CD4-positive, alpha-beta memory T cell (primary cell): ENCODE results near the gene AVPR1A. TPM values are rescaled to one million over a fixed set of nuclear protein-coding genes. Genes with fewer than 3 reads are reported as not detected.

Source experiments
- CTCF ChIA-PET: fragments of 350-600 bp; sonication (Branson Sonifier 250); formaldehyde crosslinking; loops from one replicate; lab custom pipeline; 2021; ENCODE audit warnings: inconsistent platforms; ENCODE audit not compliant: partially characterized antibody; lab: Charles Lee
- POLR2A ChIA-PET: fragments of 350-600 bp; sonication (Branson Sonifier 250); formaldehyde crosslinking; loops from one replicate; lab custom pipeline; 2021; ENCODE audit not compliant: partially characterized antibody; lab: Charles Lee
- DNase-seq, 5 donors: peaks; one replicate each; pipeline versions ENCODE4 v3.0.0 to v3.0.0-alpha.2; 2020 to 2022; ENCODE audit warnings: mixed read lengths in 1 of 5
- H3K27ac ChIP-seq: one replicate; pipeline ENCODE4 v1.7.0; 2013; ENCODE audit warnings: low read depth, low read length
- H3K27me3 ChIP-seq: 2 replicates; pipeline ENCODE4 v1.7.0; 2013; ENCODE audit warnings: mild to moderate bottlenecking, low read length, moderate library complexity; ENCODE audit not compliant: insufficient read depth
- H3K36me3 ChIP-seq: 2 replicates; pipeline ENCODE4 v1.7.0; 2013; ENCODE audit warnings: mild to moderate bottlenecking, low read length, moderate library complexity; ENCODE audit not compliant: insufficient read depth
- H3K4me1 ChIP-seq: 2 replicates; pipeline ENCODE4 v1.7.0; 2013; ENCODE audit warnings: mild to moderate bottlenecking, low read length, moderate library complexity; ENCODE audit not compliant: insufficient read depth
- H3K4me3 ChIP-seq, 2 donors: one replicate each; pipeline ENCODE4 v1.7.0; 2013; ENCODE audit warnings: low read length in 2 of 2, mild to moderate bottlenecking in 1 of 2
- H3K9me3 ChIP-seq, 2 donors: one replicate each; pipeline ENCODE4 v1.7.0; 2013; ENCODE audit warnings: low read length in 2 of 2, control low read depth in 1 of 2; ENCODE audit not compliant: control insufficient read depth in 1 of 2
- H3K27ac Mint-ChIP-seq, 7 donors: one replicate each; pipeline ENCODE4 v1.8.0; 2020 to 2021; ENCODE audit warnings: mixed read lengths in 7 of 7, mild to moderate bottlenecking in 6 of 7, inconsistent platforms in 3 of 7, moderate library complexity in 3 of 7
- H3K27me3 Mint-ChIP-seq, 2 donors: one replicate each; pipeline ENCODE4 v1.8.0; 2020 to 2021; ENCODE audit warnings: mixed read lengths in 2 of 2
- H3K36me3 Mint-ChIP-seq, 2 donors: one replicate each; pipeline ENCODE4 v1.8.0; 2020 to 2021; ENCODE audit warnings: mixed read lengths in 2 of 2, inconsistent platforms in 1 of 2, mild to moderate bottlenecking in 1 of 2
- H3K4me1 Mint-ChIP-seq, 4 donors: one replicate each; pipeline ENCODE4 v1.8.0; 2020 to 2021; ENCODE audit warnings: mixed read lengths in 4 of 4, mild to moderate bottlenecking in 1 of 4
- H3K4me3 Mint-ChIP-seq, 8 donors: one replicate each; pipeline ENCODE4 v1.8.0; 2020 to 2021; ENCODE audit warnings: mixed read lengths in 8 of 8, mild to moderate bottlenecking in 7 of 8, moderate library complexity in 6 of 8, inconsistent platforms in 3 of 8
- H3K9me3 Mint-ChIP-seq, 8 donors: one replicate each; pipeline ENCODE4 v1.8.0; 2020 to 2021; ENCODE audit warnings: mixed read lengths in 8 of 8, mild to moderate bottlenecking in 5 of 8, inconsistent platforms in 3 of 8, moderate library complexity in 1 of 8
- intact Hi-C: fragments of 100-400 bp; cut with micrococcal nuclease; formaldehyde crosslinking; loops from one replicate; pipeline ENCODE4 v1.15.1; 2023
- polyA plus RNA-seq, 2 donors: library from polyadenylated mRNA; unstranded; fragments of 300-500 nt; fragmentation: Illumina TruSeq; gene quantifications; one replicate each; pipeline ENCODE4 v1.2.3, GENCODE V29; 2021
- total RNA-seq, 2 experiments: library from RNA; stranded (reverse); gene quantifications; one replicate each; pipeline ENCODE4 v1.2.3, GENCODE V29; 2021

AVPR1A gene
- total and polyA plus RNA-seq, 4 experiments from 2014 or later: not detected

DNA sequence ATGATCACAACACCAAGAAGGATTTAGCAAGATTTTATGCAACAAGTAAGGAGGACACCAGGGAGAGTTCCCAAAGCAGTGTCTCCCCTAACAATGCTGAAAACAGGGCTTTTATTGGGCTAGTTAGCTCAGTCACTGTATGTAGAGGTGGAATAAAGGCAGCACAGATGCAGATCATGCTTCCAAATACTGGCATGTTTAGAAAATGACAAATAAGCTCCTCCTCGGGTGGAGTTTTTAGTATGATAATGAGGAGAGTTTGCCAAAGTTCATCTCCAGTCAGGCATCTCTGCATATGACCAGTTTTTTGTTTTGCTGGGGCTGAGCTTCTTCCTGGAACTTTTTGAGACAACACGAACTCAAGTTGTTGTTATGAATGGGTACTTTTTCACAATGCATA, 4.4 kb upstream of the AVPR1A start:
- Histone ChIP-seq H3K27me3 (peaks cover 13% of the 10 kb centered on the region), H3K27ac (no peak overlapping the region), H3K36me3 (no peaks in the 10 kb centered on the region), H3K9me3 (no peaks in the 10 kb centered on the region), H3K4me3 (no peak overlapping the region), H3K4me1 (no peaks in the 10 kb centered on the region)
- CTCF ChIA-PET: no interaction called here
- peaks cover 0 to 6% (median 0%) of the 10 kb centered on the region in 8 donors for H3K9me3 Mint-ChIP-seq
- H3K4me3 Mint-ChIP-seq: no peak overlapping the region
- H3K27ac Mint-ChIP-seq: no peak overlapping the region
- no peak for DNase-seq
- intact Hi-C loops: no loop called here
- POLR2A ChIA-PET: no interaction called here
- peaks cover 6 to 17% (median 10%) of the 10 kb centered on the region in 4 donors for H3K4me1 Mint-ChIP-seq
- H3K36me3 Mint-ChIP-seq: no peaks in the 10 kb centered on the region
- peaks cover 26 to 29% of the 10 kb centered on the region in 2 donors for H3K27me3 Mint-ChIP-seq

DNA sequence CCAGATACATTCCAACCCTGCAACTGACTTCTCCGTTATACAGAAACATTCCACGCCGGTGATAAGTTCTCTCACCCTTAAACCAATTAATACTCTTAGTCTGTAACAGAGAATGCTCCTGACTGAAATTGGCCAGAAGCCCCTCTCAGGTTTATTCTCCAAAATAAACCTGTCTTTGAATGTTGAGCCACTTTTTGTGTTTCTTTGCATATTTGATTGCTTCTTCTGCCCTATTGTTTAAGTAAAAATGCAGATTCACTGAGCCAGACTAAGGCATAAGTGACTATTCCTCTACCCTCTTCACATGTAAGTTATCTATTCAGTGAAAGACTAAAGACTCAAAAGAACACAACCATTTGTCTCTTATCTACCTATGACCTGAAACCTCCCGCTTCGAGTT, 3.6 kb upstream of the AVPR1A start:
- H3K27me3 Mint-ChIP-seq: peaks cover 32 to 34% of the 10 kb centered on the region in 2 donors

DNA sequence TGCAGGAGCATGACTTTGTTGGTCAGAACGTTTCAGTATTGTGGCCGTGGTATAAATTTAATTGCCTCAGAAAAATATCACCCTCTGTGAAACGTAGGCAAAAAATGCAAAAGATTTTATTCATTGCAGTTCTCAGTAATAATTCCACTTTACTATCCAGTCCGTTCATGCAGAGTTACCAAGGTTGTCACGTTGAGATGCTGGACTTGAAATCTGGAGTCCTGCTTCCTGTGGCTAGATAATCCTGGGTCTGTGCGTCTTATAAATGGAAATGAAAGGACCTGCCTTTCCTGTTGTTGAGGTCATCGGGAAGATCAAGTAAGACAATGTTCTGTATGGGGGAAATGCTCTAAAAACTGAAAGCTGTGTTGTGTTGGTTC, 1.3 kb upstream of the AVPR1A start:
- Mint-ChIP-seq H3K36me3 (no peaks in the 10 kb centered on the region), H3K4me3 (peak overlapping the region in 1 of 8 donors; percentile 17), H3K4me1 (peaks cover 6 to 24% (median 10%) of the 10 kb centered on the region in 4 donors), H3K27ac (no peak overlapping the region), H3K9me3 (peaks cover 0 to 6% (median 0%) of the 10 kb centered on the region in 8 donors), H3K27me3 (peaks cover 35 to 40% of the 10 kb centered on the region in 2 donors)
- H3K36me3 ChIP-seq: no peaks in the 10 kb centered on the region
- ChIA-PET POLR2A (no interaction called here), CTCF (no interaction called here)
- no peak overlapping the region for H3K27ac ChIP-seq
- no peaks in the 10 kb centered on the region for H3K4me1 ChIP-seq
- intact Hi-C loops: no loop called here
- no peaks in the 10 kb centered on the region for H3K9me3 ChIP-seq
- no peak overlapping the region for H3K4me3 ChIP-seq
- no peak for DNase-seq
- peaks cover 13% of the 10 kb centered on the region for H3K27me3 ChIP-seq

More for the DNA sequence above, 3.6 kb upstream of the AVPR1A start:
- no peak for DNase-seq
- Histone ChIP-seq H3K27me3 (peaks cover 13% of the 10 kb centered on the region), H3K4me1 (no peaks in the 10 kb centered on the region), H3K4me3 (no peak overlapping the region), H3K36me3 (no peaks in the 10 kb centered on the region), H3K27ac (no peak overlapping the region), H3K9me3 (no peaks in the 10 kb centered on the region)
- Mint-ChIP-seq H3K9me3 (peaks cover 0 to 6% (median 0%) of the 10 kb centered on the region in 8 donors), H3K36me3 (no peaks in the 10 kb centered on the region), H3K4me3 (no peak overlapping the region), H3K4me1 (peaks cover 6 to 24% (median 10%) of the 10 kb centered on the region in 4 donors), H3K27ac (no peak overlapping the region)
- ChIA-PET CTCF (no interaction called here), POLR2A (no interaction called here)
- intact Hi-C loops: no loop called here

DNA sequence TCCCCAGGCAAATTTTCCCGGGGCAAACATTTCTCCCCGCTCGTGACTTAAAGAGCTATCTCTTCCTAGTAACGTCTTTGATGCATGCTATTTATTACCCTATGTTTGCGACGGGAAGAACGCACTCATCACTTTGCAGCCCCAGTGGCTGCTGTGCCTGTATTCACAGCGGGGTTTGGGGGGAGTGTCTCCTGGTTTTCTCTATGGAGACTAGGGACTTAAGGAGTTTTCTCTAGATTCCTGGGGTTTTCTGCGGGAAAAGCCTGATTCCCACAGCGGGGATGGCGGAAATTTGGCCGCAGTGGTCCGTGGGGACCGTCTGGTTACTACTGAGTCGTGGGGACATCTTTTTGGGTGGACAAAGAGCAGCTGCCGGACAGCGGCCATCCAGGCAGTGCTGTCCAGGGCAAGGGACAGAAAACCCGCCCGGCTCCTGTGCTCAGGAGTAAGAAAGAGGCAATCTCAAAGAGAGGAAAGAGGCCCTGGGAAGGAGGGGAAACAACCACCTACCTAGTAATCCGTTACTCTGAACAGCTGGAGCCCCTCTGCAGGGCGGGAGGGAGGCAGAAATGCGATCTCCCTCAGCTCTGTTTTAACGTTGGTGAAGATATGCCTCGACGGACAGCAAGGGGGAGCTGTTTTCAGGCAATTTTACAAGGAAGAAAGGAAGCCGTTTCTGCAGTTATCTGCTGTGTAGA, 771 bp upstream of the AVPR1A start:
- no peaks in the 10 kb centered on the region for H3K36me3 Mint-ChIP-seq
- no peak for DNase-seq
- peaks cover 6 to 24% (median 10%) of the 10 kb centered on the region in 4 donors for H3K4me1 Mint-ChIP-seq
- Histone ChIP-seq H3K27me3 (peaks cover 13% of the 10 kb centered on the region), H3K27ac (no peak overlapping the region), H3K36me3 (no peaks in the 10 kb centered on the region), H3K4me1 (no peaks in the 10 kb centered on the region), H3K4me3 (no peak overlapping the region), H3K9me3 (no peaks in the 10 kb centered on the region)
- peaks cover 0 to 6% (median 0%) of the 10 kb centered on the region in 8 donors for H3K9me3 Mint-ChIP-seq
- ChIA-PET CTCF (no interaction called here), POLR2A (no interaction called here)
- H3K4me3 Mint-ChIP-seq: peak overlapping the region in 5 of 8 donors; percentile 26 to 68 (median 45)
- peaks cover 35 to 41% of the 10 kb centered on the region in 2 donors for H3K27me3 Mint-ChIP-seq
- H3K27ac Mint-ChIP-seq: no peak overlapping the region
- intact Hi-C loops: no loop called here

DNA sequence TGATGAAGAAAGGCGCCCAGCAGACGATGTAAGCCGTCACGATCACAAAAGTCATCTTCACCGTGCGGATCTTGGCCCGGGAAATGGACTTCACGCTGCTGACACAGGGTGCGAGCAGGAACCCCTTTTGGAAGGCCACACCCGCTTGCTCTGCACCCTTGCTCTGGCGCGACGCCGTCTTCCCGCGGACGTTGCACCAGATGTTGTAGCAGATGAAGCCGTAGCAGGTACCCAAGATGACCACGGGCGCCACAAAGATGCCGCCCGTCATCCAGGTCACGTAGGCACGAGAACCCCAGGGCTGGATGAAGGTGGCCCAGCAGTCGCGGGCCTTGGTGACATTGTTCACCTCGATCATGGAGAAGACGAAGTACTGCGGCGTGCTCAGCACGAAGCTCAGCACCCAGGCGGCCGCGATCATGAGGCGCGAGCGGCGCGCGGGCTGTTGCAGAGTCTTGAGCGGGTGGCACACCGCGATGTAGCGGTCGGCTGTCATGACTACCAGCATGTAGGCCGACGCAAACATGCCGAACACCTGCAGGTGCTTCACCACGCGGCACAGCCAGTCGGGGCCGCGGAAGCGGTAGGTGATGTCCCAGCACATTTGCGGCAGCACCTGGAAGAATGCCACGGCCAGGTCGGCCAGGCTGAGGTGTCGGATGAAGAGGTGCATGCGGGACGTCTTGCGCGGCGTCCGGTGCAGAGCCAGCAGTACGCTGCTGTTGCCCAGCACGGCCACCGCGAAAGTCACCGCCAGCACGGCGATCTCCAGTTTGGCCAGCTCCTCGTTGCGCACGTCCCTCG, 890 bp downstream of the AVPR1A start:
- Histone ChIP-seq H3K4me3 (no peak overlapping the region), H3K4me1 (no peaks in the 10 kb centered on the region), H3K27me3 (peaks cover 13% of the 10 kb centered on the region), H3K27ac (no peak overlapping the region), H3K9me3 (no peaks in the 10 kb centered on the region), H3K36me3 (no peaks in the 10 kb centered on the region)
- Mint-ChIP-seq H3K9me3 (peaks cover 0 to 6% (median 0%) of the 10 kb centered on the region in 8 donors), H3K36me3 (no peaks in the 10 kb centered on the region), H3K27me3 (peaks cover 38 to 41% of the 10 kb centered on the region in 2 donors), H3K4me3 (peak overlapping the region in 4 of 8 donors; percentile 34 to 75 (median 66)), H3K4me1 (peaks cover 6 to 24% (median 10%) of the 10 kb centered on the region in 4 donors), H3K27ac (no peak overlapping the region)
- ChIA-PET CTCF (no interaction called here), POLR2A (no interaction called here)
- intact Hi-C loops: no loop called here
- no peak for DNase-seq

DNA sequence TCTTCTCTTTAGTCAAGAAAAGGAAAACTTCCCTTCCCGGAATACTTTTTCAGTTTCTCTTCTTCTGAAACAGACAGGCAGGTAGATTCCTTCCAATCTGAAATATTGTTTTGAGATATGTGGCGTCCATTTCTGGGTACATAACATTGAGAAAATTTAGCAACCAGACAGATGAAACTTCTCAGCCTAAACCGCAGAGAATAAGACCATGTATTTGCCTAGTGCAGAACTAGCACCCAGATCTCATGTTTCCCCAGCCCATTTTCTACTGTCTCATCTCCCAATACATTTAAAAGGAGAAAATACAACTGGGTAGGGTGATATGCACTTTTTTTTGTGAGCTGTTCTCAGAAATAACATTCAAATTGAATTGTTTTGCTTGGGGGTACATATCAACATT, 6.4 kb downstream of the AVPR1A start:
- H3K27ac ChIP-seq: no peak overlapping the region
- POLR2A ChIA-PET: no interaction called here
- H3K27ac Mint-ChIP-seq: no peak overlapping the region
- no peak overlapping the region for H3K4me3 ChIP-seq
- CTCF ChIA-PET: no interaction called here
- H3K4me1 ChIP-seq: no peaks in the 10 kb centered on the region
- no peaks in the 10 kb centered on the region for H3K36me3 Mint-ChIP-seq
- no peaks in the 10 kb centered on the region for H3K9me3 ChIP-seq
- H3K4me3 Mint-ChIP-seq: no peak overlapping the region
- no peak for DNase-seq
- intact Hi-C loops: no loop called here
- no peaks in the 10 kb centered on the region for H3K36me3 ChIP-seq
- no peaks in the 10 kb centered on the region for H3K27me3 ChIP-seq
- peaks cover 7 to 8% of the 10 kb centered on the region in 2 donors for H3K27me3 Mint-ChIP-seq
- peaks cover 0 to 5% (median 0%) of the 10 kb centered on the region in 8 donors for H3K9me3 Mint-ChIP-seq
- H3K4me1 Mint-ChIP-seq: no peaks in the 10 kb centered on the region

GRCh38 chr12:63138488-63138887, 12.5 kb downstream of the AVPR1A start:
- Histone ChIP-seq H3K9me3 (no peaks in the 10 kb centered on the region), H3K36me3 (no peaks in the 10 kb centered on the region), H3K4me1 (no peaks in the 10 kb centered on the region), H3K27me3 (no peaks in the 10 kb centered on the region), H3K4me3 (no peak overlapping the region), H3K27ac (no peak overlapping the region)
- Mint-ChIP-seq H3K36me3 (no peaks in the 10 kb centered on the region), H3K4me3 (no peak overlapping the region), H3K4me1 (no peaks in the 10 kb centered on the region), H3K27ac (no peak overlapping the region), H3K9me3 (peaks cover 0 to 5% (median 0%) of the 10 kb centered on the region in 8 donors), H3K27me3 (peaks cover 0 to 1% of the 10 kb centered on the region in 2 donors)
- no peak for DNase-seq
- POLR2A ChIA-PET: no interaction called here
- intact Hi-C loops: no loop called here
- CTCF ChIA-PET: no interaction called here
